Measurements from ENCODE around the gene B3GLCT.

- TF ChIP-seq POLR2AphosphoS5 (IDR thresholded peaks at IDR 0.05) = no peak
- no peak for TF ChIP-seq CTCF (IDR thresholded peaks at IDR 0.05)
Measured at GRCh38 chr13:31334994-31335557, 135.3 kb downstream of the B3GLCT start.

Data from breast epithelium (tissue), 3 donors.